ENCODE results near the gene NQO2.
"Not testable (repeated sequence)": the region's sequence is repeated elsewhere in the genome, so short reads cannot be mapped to it uniquely, and the experiment has no call there.

Gene NQO2

GRCh38 chr6:3041606-3042005 lies 41.9 kb downstream of the NQO2 start:
- TF ChIP-seq CTCF (IDR thresholded peaks at IDR 0.05) = no peak
- no peak overlapping the region for H3K27ac ChIP-seq
- H3K4me3 ChIP-seq = no peak overlapping the region
- DNase-seq (ENCODE audit: low spot score) = no peak

DNA sequence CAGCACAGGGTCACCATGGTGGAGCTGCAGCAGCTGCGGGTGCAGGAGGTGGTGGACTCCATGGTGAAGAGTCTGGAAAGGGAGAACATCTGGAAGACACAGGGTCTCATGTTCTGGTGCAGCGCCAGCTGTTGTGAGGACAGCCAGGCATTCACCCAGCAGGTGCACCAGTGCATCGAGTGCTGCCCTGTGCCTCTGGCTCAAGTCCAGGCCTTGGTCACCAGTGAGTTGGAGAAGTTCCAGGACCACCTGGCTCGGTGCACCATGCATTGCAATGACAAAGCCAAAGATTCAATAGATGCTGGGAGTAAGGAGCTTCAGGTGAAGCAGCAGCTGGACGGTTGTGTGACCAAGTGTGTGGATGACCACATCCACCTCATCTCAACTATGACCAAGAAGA lies 45.7 kb downstream of the NQO2 start:
- no peak for TF ChIP-seq CTCF (IDR thresholded peaks at IDR 0.05)
- Histone ChIP-seq H3K4me3 (no peak overlapping the region), H3K27ac (no peak overlapping the region)
- DNase-seq (ENCODE audit: low spot score) = no peak

DNA sequence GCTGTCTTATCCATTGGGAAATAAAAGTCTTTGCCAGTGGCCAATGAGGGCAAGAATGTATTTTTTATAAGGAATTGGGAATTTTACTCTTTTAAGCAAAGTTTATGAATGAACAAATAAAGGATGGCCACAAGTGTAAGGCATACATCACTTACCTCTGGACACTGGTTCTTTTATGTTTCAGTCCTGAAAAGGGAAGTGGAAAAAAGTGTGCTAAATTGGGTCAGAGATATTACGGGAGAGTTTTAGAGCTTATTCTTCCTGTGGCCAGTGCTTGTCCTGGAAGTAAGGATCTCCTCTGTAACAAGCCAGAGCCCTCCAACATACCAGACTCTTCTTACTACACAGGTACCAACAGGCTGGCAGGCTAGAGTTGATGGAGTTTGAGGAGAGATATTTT lies 46.1 kb downstream of the NQO2 start:
- H3K4me3 ChIP-seq = no peak overlapping the region
- TF ChIP-seq CTCF (IDR thresholded peaks at IDR 0.05) = no peak
- DNase-seq (ENCODE audit: low spot score) = no peak

DNA sequence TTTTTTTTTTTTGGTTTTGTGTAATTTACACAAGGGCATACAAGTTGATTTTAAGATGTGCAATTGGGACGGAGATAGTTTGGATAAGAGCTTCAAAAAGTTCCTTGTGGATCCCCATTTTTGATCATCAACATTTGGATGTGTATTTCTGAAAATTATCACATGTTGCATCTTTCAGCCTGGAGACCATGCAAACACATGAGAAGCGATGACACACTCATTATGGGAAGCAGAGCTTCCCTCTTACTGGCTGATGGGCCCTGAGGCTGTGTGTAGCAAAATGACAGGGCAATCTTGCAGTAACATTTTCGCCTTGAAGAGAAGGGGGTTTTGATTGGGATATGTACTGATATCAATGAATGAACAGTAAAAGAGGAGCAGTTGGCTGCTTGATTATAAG lies 46.6 kb downstream of the NQO2 start:
- TF ChIP-seq CTCF (IDR thresholded peaks at IDR 0.05) = no peak
- Histone ChIP-seq H3K4me3 (no peak overlapping the region), H3K27ac (no peak overlapping the region)
- DNase-seq (ENCODE audit: low spot score) = no peak

More for the DNA sequence above, 46.1 kb downstream of the NQO2 start:
- no peak overlapping the region for H3K27ac ChIP-seq

- not testable (repeated sequence) for H3K4me3 ChIP-seq; H3K27ac ChIP-seq; DNase-seq (ENCODE audit: low spot score)
Measured at GRCh38 chr6:3048009-3048408, 48.3 kb downstream of the NQO2 start.

DNA sequence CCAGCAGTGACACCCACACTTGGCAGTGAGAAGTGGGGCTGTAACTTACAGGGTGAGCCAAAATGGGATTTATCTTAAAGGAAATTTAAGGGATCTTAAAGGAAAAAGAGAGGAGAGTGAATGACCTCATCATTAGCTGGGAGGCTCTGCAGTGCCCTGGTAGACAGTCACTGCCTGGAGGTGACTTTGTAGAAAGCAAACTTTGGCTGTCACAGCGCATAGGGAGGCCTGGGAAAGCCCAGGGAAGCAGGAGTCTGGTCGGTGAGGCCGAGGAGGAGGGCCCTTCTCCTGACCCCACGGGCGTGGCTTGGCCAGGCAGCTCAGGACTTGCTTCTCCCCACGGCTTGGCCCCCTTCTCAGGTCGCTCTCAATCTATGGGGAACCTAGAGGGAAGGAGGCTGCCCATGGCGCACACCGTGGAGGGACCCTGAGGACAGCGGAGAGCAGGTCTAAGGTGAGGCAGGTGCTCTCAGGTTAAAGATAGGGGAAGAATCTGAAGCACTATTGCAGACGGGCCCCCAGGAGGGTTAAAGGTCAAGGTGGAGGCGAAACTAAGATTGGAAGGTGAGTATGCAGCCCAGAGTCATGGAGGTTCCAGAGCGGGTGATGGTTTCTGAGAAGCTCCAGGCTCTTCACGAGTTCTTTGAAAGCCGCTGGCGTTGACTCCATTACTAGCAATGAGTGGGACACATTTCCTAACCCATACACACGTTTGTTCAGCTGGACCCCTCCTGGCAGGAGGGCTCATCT lies 53.0 kb downstream of the NQO2 start:
- no peak for TF ChIP-seq CTCF (IDR thresholded peaks at IDR 0.05)
- DNase-seq (ENCODE audit: low spot score) = no peak
- Histone ChIP-seq H3K4me3 (no peak overlapping the region), H3K27ac (peak overlapping the region in 1 of 2 donors; percentile 57)

GRCh38 chr6:3053231-3053508 lies 53.5 kb downstream of the NQO2 start:
- Histone ChIP-seq H3K27ac (peak overlapping the region in 1 of 2 donors; percentile 57), H3K4me3 (peak overlapping the region; percentile 66)
- DNase-seq (ENCODE audit: low spot score) = no peak
- TF ChIP-seq CTCF (IDR thresholded peaks at IDR 0.05) = no peak

DNA sequence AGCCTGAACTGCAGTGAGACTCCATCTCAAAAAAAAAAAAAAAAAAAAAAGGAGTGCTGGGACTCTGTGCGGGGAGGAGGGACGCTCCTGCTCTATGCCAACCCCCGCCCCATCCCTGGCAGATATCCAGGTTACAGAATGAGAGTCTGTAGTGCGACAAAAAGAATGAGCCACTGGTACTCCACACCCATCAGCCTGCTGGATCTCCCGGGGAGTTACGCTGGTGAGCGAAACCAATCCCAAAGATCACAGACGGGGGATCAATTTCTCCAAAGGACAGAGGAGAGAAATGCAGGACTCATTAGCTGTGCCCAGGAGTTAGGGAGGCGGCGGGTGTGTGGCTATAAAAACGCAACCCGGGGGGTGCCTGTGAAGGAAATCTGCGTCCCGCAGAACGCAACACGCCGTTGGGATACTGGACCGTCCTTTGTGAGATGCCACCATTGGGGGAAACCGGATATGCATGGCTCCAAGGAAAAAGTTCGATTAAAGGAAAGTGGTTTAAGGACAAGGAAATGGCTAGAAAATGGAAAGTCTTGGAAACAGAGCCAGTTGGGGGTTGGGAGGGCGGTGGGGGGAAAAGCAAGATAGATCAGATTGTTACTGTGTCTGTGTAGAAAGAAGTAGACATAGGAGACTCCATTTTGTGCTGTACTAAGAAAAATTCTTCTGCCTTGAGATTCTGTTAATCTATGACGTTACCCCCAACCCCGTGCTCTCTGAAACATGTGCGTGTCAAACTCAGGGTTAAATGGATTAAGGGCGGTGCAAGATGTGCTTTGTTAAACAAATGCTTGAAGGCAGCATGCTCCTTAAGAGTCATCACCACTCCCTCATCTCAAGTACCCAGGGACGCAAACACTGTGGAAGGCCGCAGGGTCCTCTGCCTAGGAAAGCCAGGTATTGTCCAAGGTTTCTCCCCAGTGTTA lies 54.8 kb downstream of the NQO2 start:
- peak overlapping the region; percentile 42 to 54 for H3K27ac ChIP-seq
- not testable (repeated sequence) for DNase-seq (ENCODE audit: low spot score)

DNA sequence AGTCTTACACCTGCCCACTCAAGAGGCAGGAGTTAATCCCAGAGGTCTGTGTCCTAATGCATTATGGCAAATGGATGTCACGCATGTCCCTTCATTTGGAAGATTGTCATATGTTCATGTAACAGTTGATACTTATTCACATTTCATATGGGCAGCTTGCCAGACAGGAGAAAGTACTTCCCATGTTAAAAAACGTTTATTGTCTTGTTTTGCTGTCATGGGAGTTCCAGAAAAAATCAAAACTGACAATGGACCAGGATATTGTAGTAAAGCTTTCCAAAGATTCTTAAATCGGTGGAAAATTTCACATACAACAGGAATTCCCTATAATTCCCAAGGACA lies 55.4 kb downstream of the NQO2 start:
- peak overlapping the region in 1 of 2 donors; percentile 54 for H3K27ac ChIP-seq
- not testable (repeated sequence) for DNase-seq (ENCODE audit: low spot score); H3K4me3 ChIP-seq

More for the DNA sequence above, 54.8 kb downstream of the NQO2 start:
- peak overlapping the region; percentile 66 for H3K4me3 ChIP-seq

Data from coronary artery (tissue), 2 donors.